Mesendoderm (in vitro differentiated cells): ENCODE results near the gene SLC25A22.

Source experiments
- DNase-seq: peaks from one replicate; pipeline ENCODE4 v3.0.0; 2013
- H2AK5ac ChIP-seq: 2 replicates; pipeline ENCODE4 v1.6.1; 2013; ENCODE audit warnings: low read length, inconsistent platforms
- H2BK120ac ChIP-seq: 2 replicates; pipeline ENCODE4 v1.6.1; 2013; ENCODE audit warnings: low read depth, mild to moderate bottlenecking, low read length, moderate library complexity, mixed read lengths
- H2BK15ac ChIP-seq: replicated peaks from 2 replicates; pipeline ENCODE4 v1.6.1; 2013; ENCODE audit warnings: low read depth, mild to moderate bottlenecking, moderate library complexity
- H2BK5ac ChIP-seq: 2 replicates; pipeline ENCODE4 v1.6.1; 2013; ENCODE audit warnings: low read length, inconsistent platforms
- H3K18ac ChIP-seq: 2 replicates; pipeline ENCODE4 v1.6.1; 2013; ENCODE audit warnings: mild to moderate bottlenecking, low read length, mixed read lengths
- H3K23ac ChIP-seq: one replicate; pipeline ENCODE4 v1.6.1; 2013; ENCODE audit warnings: low read length
- H3K27ac ChIP-seq: 2 replicates; pipeline ENCODE4 v1.5.1; 2013; ENCODE audit warnings: low read depth, mild to moderate bottlenecking, inconsistent platforms, low read length, moderate library complexity
- H3K27me3 ChIP-seq: 2 replicates; pipeline ENCODE4 v1.6.1; 2013; ENCODE audit warnings: low read length, control low read depth, mild to moderate bottlenecking, inconsistent platforms; ENCODE audit not compliant: insufficient read depth, poor library complexity
- H3K36me3 ChIP-seq: 2 replicates; pipeline ENCODE4 v1.6.1; 2013; ENCODE audit warnings: low read length, inconsistent platforms; ENCODE audit not compliant: control insufficient read depth, insufficient read depth
- H3K4ac ChIP-seq: one replicate; pipeline ENCODE4 v1.6.1; 2013; ENCODE audit warnings: low read depth, mild to moderate bottlenecking, low read length, moderate library complexity
- H3K4me1 ChIP-seq: 2 replicates; pipeline ENCODE4 v1.6.1; 2013; ENCODE audit warnings: low read depth, low read length, inconsistent platforms; ENCODE audit not compliant: control insufficient read depth
- H3K4me2 ChIP-seq: 2 replicates; pipeline ENCODE4 v1.6.1; 2013; ENCODE audit warnings: low read length
- H3K4me3 ChIP-seq: 2 replicates; pipeline ENCODE4 v1.5.1; 2013; ENCODE audit warnings: mild to moderate bottlenecking, low read length
- H3K56ac ChIP-seq: one replicate; pipeline ENCODE4 v1.6.1; 2013; ENCODE audit warnings: low read length
- H3K79me1 ChIP-seq: 2 replicates; pipeline ENCODE4 v1.6.1; 2013; ENCODE audit warnings: low read length, inconsistent platforms
- H3K79me2 ChIP-seq: 2 replicates; pipeline ENCODE4 v1.6.1; 2013; ENCODE audit warnings: mild to moderate bottlenecking, low read length; ENCODE audit not compliant: control insufficient read depth, insufficient read depth
- H3K9ac ChIP-seq: 2 replicates; pipeline ENCODE4 v1.6.1; 2013; ENCODE audit warnings: low read length, inconsistent platforms
- H4K5ac ChIP-seq: one replicate; pipeline ENCODE4 v1.6.1; 2013; ENCODE audit warnings: low read length
- H4K8ac ChIP-seq: one replicate; pipeline ENCODE4 v1.6.1; 2013; ENCODE audit warnings: low read depth, mild to moderate bottlenecking, control low read depth, low read length, moderate library complexity
- WGBS: extraction: QIAGEN DNeasy Blood & Tissue Kit; methylation state at CpG from one replicate; pipeline ENCODE4 v1.1.7; 2013; ENCODE audit warnings: low lambda C conversion rate, missing lambda C conversion rate; ENCODE audit not compliant: insufficient coverage; ENCODE audit errors: extremely low coverage; 5-methylcytosine and 5-hydroxymethylcytosine counted together

Gene SLC25A22

DNA sequence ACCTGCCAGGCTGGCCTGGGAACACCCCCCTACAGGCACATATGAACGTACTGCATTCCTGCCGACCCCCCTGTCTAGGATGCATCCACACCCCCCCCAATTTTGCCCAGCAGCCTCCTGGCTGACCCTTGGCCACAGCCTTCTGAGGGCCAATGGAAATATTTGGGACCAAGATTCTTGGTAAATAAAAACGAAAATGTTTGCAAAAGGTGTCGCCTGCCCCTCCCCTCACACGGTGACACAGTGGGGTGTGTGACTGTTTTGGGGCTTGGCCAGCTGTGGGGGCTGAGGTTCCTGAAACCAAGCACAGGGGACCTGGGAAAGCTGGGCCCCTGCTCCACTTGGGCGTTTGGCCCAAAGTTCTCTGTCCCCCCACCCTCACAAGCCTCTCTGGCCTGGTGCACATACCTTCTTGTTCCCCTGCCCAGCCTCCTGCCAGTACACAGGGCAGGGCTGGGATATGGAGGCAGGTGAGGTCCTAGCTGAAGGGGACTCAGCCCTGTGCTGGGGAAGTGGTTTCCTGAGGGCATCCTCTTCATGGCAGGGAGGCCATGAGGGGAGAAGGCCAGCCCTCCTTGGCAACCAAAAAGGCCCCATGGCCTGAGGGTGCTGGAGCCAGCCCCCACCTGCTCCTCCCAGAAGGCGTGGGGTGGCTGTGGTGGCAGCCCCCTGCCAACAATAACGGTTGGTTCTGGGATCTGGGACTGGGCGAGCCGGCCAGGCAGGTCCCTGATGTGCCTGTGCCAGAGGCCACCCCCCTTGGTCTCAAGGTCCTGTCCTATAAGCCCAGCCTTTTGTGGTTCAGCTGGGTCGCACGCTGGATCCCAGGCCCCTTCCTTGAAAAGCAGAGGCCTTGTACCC, 27.5 kb upstream of the SLC25A22 start:
- H3K9ac ChIP-seq: no peak overlapping the region
- H3K4ac ChIP-seq: no peak overlapping the region
- peaks cover 5% of the 10 kb centered on the region for H3K4me1 ChIP-seq
- no peak overlapping the region for H3K23ac ChIP-seq
- H3K56ac ChIP-seq: no peak overlapping the region
- no peak overlapping the region for H2AK5ac ChIP-seq
- H3K79me2 ChIP-seq: no peaks in the 10 kb centered on the region
- H2BK15ac ChIP-seq: no peak overlapping the region
- H3K79me1 ChIP-seq: peaks cover 4% of the 10 kb centered on the region
- H2BK5ac ChIP-seq: no peak overlapping the region
- H3K4me2 ChIP-seq: no peak overlapping the region
- DNase-seq: no peak
- H2BK120ac ChIP-seq: no peak overlapping the region
- H3K27me3 ChIP-seq: peaks cover under 1% of the 10 kb centered on the region
- H3K4me3 ChIP-seq: no peak overlapping the region
- H4K8ac ChIP-seq: no peak overlapping the region
- H4K5ac ChIP-seq: no peak overlapping the region
- no peak overlapping the region for H3K18ac ChIP-seq
- no peaks in the 10 kb centered on the region for H3K36me3 ChIP-seq
- no CpG with 5 or more reads among the region's 12 CpGs for WGBS
- H3K27ac ChIP-seq: no peak overlapping the region

DNA sequence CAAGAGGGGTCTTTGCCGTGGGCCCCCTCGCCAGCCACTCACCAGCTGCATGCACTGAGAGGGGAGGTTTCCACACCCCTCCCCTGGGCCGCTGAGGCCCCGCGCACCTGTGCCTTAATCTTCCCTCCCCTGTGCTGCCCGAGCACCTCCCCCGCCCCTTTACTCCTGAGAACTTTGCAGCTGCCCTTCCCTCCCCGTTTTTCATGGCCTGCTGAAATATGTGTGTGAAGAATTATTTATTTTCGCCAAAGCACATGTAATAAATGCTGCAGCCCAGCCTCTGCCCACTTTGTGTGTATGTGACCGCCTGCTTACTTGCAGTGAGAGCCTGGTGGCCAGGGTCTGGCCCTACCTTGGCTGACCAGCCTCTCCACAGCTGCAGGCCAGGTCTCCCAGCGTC, 26.9 kb upstream of the SLC25A22 start:
- H2BK15ac ChIP-seq: no peak overlapping the region
- H3K4me2 ChIP-seq: no peak overlapping the region
- no peak overlapping the region for H3K9ac ChIP-seq
- DNase-seq: no peak
- no peak overlapping the region for H2BK120ac ChIP-seq
- H4K5ac ChIP-seq: no peak overlapping the region
- no peak overlapping the region for H3K23ac ChIP-seq
- no peaks in the 10 kb centered on the region for H3K36me3 ChIP-seq
- no peak overlapping the region for H3K18ac ChIP-seq
- H2AK5ac ChIP-seq: no peak overlapping the region
- H3K4me3 ChIP-seq: no peak overlapping the region
- WGBS: no CpG with 5 or more reads among the region's 11 CpGs
- no peaks in the 10 kb centered on the region for H3K27me3 ChIP-seq
- peaks cover 5% of the 10 kb centered on the region for H3K4me1 ChIP-seq
- no peak overlapping the region for H3K27ac ChIP-seq
- H4K8ac ChIP-seq: no peak overlapping the region
- no peak overlapping the region for H2BK5ac ChIP-seq
- peaks cover 4% of the 10 kb centered on the region for H3K79me1 ChIP-seq
- no peak overlapping the region for H3K56ac ChIP-seq
- H3K4ac ChIP-seq: no peak overlapping the region
- H3K79me2 ChIP-seq: no peaks in the 10 kb centered on the region

DNA sequence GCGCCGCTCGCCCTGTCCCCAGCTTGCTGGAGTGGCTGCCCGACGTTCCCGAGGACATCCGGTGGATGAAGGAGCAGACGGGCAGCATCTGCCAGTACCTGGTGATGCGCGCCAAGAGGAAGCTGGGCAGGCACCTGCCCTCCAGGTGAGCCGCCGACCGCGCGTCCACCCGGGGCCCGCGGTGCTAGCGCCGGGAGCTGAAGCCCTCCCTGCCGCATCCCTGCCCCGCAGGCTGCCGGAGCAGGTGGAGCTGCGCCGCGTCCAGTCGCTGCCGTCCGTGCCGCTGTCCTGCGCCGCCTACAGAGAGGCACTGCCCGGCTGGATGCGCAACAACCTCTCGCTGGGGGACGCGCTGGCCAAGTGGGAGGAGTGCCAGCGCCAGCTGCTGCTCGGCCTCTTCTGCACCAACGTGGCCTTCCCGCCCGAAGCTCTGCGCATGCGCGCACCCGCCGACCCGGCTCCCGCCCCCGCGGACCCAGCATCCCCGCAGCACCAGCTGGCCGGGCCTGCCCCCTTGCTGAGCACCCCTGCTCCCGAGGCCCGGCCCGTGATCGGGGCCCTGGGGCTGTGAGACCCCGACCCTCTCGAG, 26.3 kb upstream of the SLC25A22 start:
- Histone ChIP-seq H3K36me3 (no peaks in the 10 kb centered on the region), H3K9ac (no peak overlapping the region), H3K18ac (no peak overlapping the region)

DNA sequence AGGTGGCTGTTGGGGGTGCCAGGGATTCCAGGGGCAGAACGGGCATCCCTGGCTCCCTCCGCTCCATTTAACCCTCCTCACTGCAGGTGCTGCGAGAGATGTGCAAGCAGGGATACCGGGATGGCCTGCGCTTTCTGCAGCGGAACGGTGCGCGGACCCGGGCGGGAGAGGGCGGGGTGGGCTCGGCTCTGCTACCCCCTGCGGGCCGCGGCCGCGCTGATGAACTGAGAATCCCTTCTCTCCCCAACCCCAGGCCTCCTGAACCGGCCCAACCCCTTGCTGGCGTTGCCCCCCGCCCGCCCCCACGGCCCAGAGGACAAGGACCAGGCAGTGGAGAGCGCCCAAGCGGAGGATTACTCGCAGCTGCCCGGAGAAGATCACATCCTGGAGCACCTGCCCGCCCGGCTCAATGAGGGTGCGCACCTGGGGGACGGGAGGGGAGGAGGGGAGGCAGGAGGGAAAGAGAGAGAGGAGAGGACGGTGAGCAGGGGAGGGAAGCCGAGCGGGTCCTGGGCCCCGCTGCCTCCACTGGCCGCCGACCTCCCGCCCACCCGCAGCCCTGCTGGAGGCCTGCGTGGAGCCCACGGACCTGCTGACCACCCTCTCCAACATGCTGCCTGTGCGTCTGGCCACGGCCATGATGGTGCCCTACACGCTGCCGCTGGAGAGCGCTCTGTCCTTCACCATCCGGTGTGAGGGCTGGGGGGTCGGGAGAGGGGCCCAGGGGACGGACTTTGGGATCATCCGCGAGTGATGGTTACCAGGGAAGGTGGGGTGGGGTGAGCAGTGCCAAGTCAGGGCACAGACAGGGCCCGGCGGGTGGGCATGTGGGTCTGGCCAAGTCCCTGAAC, 25.6 kb upstream of the SLC25A22 start:
- WGBS: no CpG with 5 or more reads among the region's 53 CpGs
- DNase-seq: no peak

More for the DNA sequence above, 26.3 kb upstream of the SLC25A22 start:
- no peak overlapping the region for H2BK15ac ChIP-seq
- no peak overlapping the region for H4K8ac ChIP-seq
- H3K4me2 ChIP-seq: no peak overlapping the region
- H2AK5ac ChIP-seq: no peak overlapping the region
- WGBS: no CpG with 5 or more reads among the region's 59 CpGs
- no peaks in the 10 kb centered on the region for H3K79me2 ChIP-seq
- DNase-seq: no peak
- H3K56ac ChIP-seq: no peak overlapping the region
- H3K27ac ChIP-seq: no peak overlapping the region
- no peaks in the 10 kb centered on the region for H3K27me3 ChIP-seq
- H2BK120ac ChIP-seq: no peak overlapping the region
- H4K5ac ChIP-seq: no peak overlapping the region
- peaks cover under 1% of the 10 kb centered on the region for H3K4me1 ChIP-seq
- H3K23ac ChIP-seq: no peak overlapping the region
- no peak overlapping the region for H2BK5ac ChIP-seq
- peaks cover 4% of the 10 kb centered on the region for H3K79me1 ChIP-seq
- H3K4me3 ChIP-seq: no peak overlapping the region
- H3K4ac ChIP-seq: no peak overlapping the region

DNA sequence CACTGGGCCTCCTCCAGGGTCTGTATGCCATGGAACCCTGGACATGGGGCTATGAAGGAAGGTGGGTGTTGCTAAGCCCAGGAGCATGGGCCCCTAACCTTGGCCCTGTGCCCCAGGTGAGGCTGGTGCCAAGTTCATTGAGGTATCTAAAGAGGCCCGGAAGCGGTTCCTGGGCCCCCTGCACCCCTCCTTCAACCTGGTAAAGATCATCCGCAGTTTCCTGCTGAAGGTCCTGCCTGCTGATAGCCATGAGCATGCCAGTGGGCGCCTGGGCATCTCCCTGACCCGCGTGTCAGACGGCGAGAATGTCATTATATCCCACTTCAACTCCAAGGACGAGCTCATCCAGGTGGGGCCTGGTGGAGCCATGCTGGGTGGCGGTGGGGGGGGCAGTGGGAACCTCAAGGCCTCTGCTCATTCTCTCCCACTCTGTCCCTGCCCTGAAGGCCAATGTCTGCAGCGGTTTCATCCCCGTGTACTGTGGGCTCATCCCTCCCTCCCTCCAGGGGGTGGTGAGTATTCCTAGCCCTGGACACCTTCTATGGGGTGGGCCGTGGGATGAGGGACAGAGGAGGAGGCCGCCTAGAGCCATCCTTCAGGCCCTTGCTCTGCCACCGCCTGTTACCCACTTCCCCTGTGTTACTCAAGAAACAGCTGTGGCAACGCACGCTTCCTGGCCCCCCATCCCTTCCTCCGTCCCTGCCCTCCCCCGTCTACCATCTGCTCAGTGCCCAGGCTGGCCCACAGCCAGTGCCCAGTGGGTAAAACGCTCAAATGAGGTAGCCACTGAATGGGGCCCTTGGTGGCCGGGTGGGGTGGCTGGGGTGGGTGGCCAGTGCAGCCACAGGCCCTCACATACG, 23.7 kb upstream of the SLC25A22 start:
- Histone ChIP-seq H2AK5ac (no peak overlapping the region), H3K18ac (no peak overlapping the region), H3K56ac (no peak overlapping the region), H3K79me1 (peaks cover 4% of the 10 kb centered on the region), H3K79me2 (no peaks in the 10 kb centered on the region), H3K36me3 (no peaks in the 10 kb centered on the region), H3K23ac (no peak overlapping the region), H3K4ac (no peak overlapping the region), H3K4me3 (no peak overlapping the region), H2BK120ac (no peak overlapping the region), H3K9ac (no peak overlapping the region), H4K5ac (no peak overlapping the region), H4K8ac (no peak overlapping the region), H2BK5ac (no peak overlapping the region), H3K27ac (no peak overlapping the region), H3K27me3 (no peaks in the 10 kb centered on the region), H3K4me2 (no peak overlapping the region), H3K4me1 (peaks cover 4% of the 10 kb centered on the region), H2BK15ac (no peak overlapping the region)
- WGBS: no CpG with 5 or more reads among the region's 22 CpGs
- DNase-seq: no peak

More for the DNA sequence above, 25.6 kb upstream of the SLC25A22 start:
- no peak overlapping the region for H4K5ac ChIP-seq
- peaks cover 1% of the 10 kb centered on the region for H3K4me1 ChIP-seq
- H3K9ac ChIP-seq: no peak overlapping the region
- no peak overlapping the region for H3K4ac ChIP-seq
- H2BK15ac ChIP-seq: no peak overlapping the region
- H3K27ac ChIP-seq: no peak overlapping the region
- peaks cover 4% of the 10 kb centered on the region for H3K79me1 ChIP-seq
- H2BK120ac ChIP-seq: no peak overlapping the region
- H3K4me3 ChIP-seq: no peak overlapping the region
- H2AK5ac ChIP-seq: no peak overlapping the region
- H3K79me2 ChIP-seq: no peaks in the 10 kb centered on the region
- no peak overlapping the region for H3K23ac ChIP-seq
- no peaks in the 10 kb centered on the region for H3K36me3 ChIP-seq
- H3K18ac ChIP-seq: no peak overlapping the region
- no peaks in the 10 kb centered on the region for H3K27me3 ChIP-seq
- H4K8ac ChIP-seq: no peak overlapping the region
- H3K56ac ChIP-seq: no peak overlapping the region
- no peak overlapping the region for H2BK5ac ChIP-seq
- no peak overlapping the region for H3K4me2 ChIP-seq
